ENCODE data around the gene GOLGA7B. TPM values are rescaled to one million over a fixed set of nuclear protein-coding genes. Genes with fewer than 3 reads are reported as not detected.

GOLGA7B gene
- total RNA-seq, 1 experiment from 2014 or later: 1.5 TPM

GRCh38 chr10:97875391-97875790 lies 25.7 kb downstream of the GOLGA7B start:
- no peaks in the 10 kb centered on the region; the same call in 1 of the 2 replicates for H3K4me1 ChIP-seq (ENCODE audit: control insufficient read depth, insufficient read depth, low read length)
- no peak for DNase-seq (ENCODE audit: low read depth, low spot score)
- no peaks in the 10 kb centered on the region; the same call in 1 of the 2 replicates for H3K27me3 ChIP-seq (ENCODE audit: control insufficient read depth, insufficient read depth, low read length)
- no peak overlapping the region for H3K4me3 ChIP-seq (ENCODE audit: low read depth in 2 of 2, low read length in 2 of 2)
- BruUV-seq (replicated peaks): no TSS peak
- ATAC-seq: no peak
- no peak overlapping the region for H3K27ac ChIP-seq (ENCODE audit: low read length)
- POLR2A ChIA-PET: no interaction called here
- in situ Hi-C loops (cut with HindIII; ENCODE audit: low pct_unique_long_range_greater_than_20kb, low sequenced_read_pairs) (no loop called here), intact Hi-C loops (cut with micrococcal nuclease; ENCODE audit: unreplicated experiment) (no loop called here)
- CTCF ChIA-PET: no interaction called here
- no peak for TF ChIP-seq CTCF (IDR thresholded peaks at IDR 0.05)
- TF ChIP-seq TCF7L2 (IDR thresholded peaks at IDR 0.05; ENCODE audit: low read depth, low read length): no peak
- no peak for TF ChIP-seq SIN3A (IDR thresholded peaks at IDR 0.05; ENCODE audit: borderline replicate concordance, insufficient read depth, low read depth, low read length)
- TF ChIP-seq REST (IDR thresholded peaks at IDR 0.05; ENCODE audit: insufficient read depth in 1 of 2, low read depth in 2 of 2, low read length in 1 of 2): no peak
- TF ChIP-seq POLR2AphosphoS5 (IDR thresholded peaks at IDR 0.05; ENCODE audit: low read depth, low read length): no peak
- H3K9me3 ChIP-seq (ENCODE audit: control insufficient read depth, insufficient read depth, low read depth, low read length): no peaks in the 10 kb centered on the region
- H3K36me3 ChIP-seq (ENCODE audit: control insufficient read depth, insufficient read depth, low read length): no peaks in the 10 kb centered on the region

GRCh38 chr10:97876402-97876801 lies 26.8 kb downstream of the GOLGA7B start:
- ATAC-seq: no peak
- BruUV-seq (replicated peaks): no TSS peak

More at GRCh38 chr10:97876402-97876801, 26.8 kb downstream of the GOLGA7B start:
- intact Hi-C loops (cut with micrococcal nuclease; ENCODE audit: unreplicated experiment) (no loop called here), in situ Hi-C loops (cut with HindIII; ENCODE audit: low pct_unique_long_range_greater_than_20kb, low sequenced_read_pairs) (no loop called here)
- H3K27me3 ChIP-seq (ENCODE audit: control insufficient read depth, insufficient read depth, low read length): no peaks in the 10 kb centered on the region; the same call in 1 of the 2 replicates
- no peak for DNase-seq (ENCODE audit: low read depth, low spot score)
- no peak for TF ChIP-seq REST (IDR thresholded peaks at IDR 0.05; ENCODE audit: insufficient read depth in 1 of 2, low read depth in 2 of 2, low read length in 1 of 2)
- no peak for TF ChIP-seq POLR2AphosphoS5 (IDR thresholded peaks at IDR 0.05; ENCODE audit: low read depth, low read length)
- TF ChIP-seq SIN3A (IDR thresholded peaks at IDR 0.05; ENCODE audit: borderline replicate concordance, insufficient read depth, low read depth, low read length): no peak
- TF ChIP-seq CTCF (IDR thresholded peaks at IDR 0.05): no peak
- TF ChIP-seq TCF7L2 (IDR thresholded peaks at IDR 0.05; ENCODE audit: low read depth, low read length): no peak
- H3K9me3 ChIP-seq (ENCODE audit: control insufficient read depth, insufficient read depth, low read depth, low read length): no peaks in the 10 kb centered on the region
- ChIA-PET POLR2A (interaction anchor here (0.6 kb wide), 1 partner anchor 78 kb away, joined by 7 read pairs; no protein-coding TSS in a partner anchor), CTCF (interaction anchor here (0.6 to 0.7 kb wide), 2 partner anchors 80 to 85 kb away, joined by 3 to 5 read pairs; no protein-coding TSS in a partner anchor)
- no peaks in the 10 kb centered on the region for H3K36me3 ChIP-seq (ENCODE audit: control insufficient read depth, insufficient read depth, low read length)
- H3K27ac ChIP-seq (ENCODE audit: low read length): no peak overlapping the region
- H3K4me3 ChIP-seq (ENCODE audit: low read depth in 2 of 2, low read length in 2 of 2): no peak overlapping the region
- no peaks in the 10 kb centered on the region; the same call in 1 of the 2 replicates for H3K4me1 ChIP-seq (ENCODE audit: control insufficient read depth, insufficient read depth, low read length)
